A549 (cell line): Measurements from ENCODE around the gene SZT2. TPM values are rescaled to one million over a fixed set of nuclear protein-coding genes. Genes with fewer than 3 reads are reported as not detected.
A peak's percentile ranks its signal among the peaks of the same experiment; 100 is the strongest.

Experiments
- ATAC-seq, 2 experiments: fragments of 200-7000 bp in 1 of 2; fragments of >200 bp in 1 of 2; cut with Nextera tagmentation in 1 of 2; cut with Tn5 transposase in 1 of 2; 3 replicates each; pipeline versions ENCODE4 v1.8.0 to v1.9.1; 2018 to 2020; ENCODE audit warnings: mild to moderate bottlenecking in 1 of 2, moderate library complexity in 1 of 2
- CTCF ChIA-PET: fragments of 300-600 bp; sonication (Branson Sonifier 250); formaldehyde crosslinking; extraction: SDS; loops from one replicate; lab custom pipeline; 2021; ENCODE audit warnings: antibody characterized with exemption, inconsistent platforms; lab: Yijun Ruan, JAX
- POLR2A ChIA-PET: fragments of 350-600 bp; formaldehyde crosslinking; extraction: SDS; loops from one replicate; lab custom pipeline; 2021; ENCODE audit warnings: antibody characterized with exemption, inconsistent platforms; lab: Yijun Ruan, JAX
- DNase-seq, 2 experiments: peaks; one replicate each; pipeline versions ENCODE4 v3.0.0 to v3.0.0-alpha.2; 2011 to 2016; ENCODE audit warnings: low read depth in 1 of 2, low spot score in 1 of 2
- FAIRE-seq: peaks from 2 replicates; lab custom pipeline; 2011; peaks lifted over from hg19 to GRCh38; lab: Jason Lieb, UNC
- H3K27ac ChIP-seq, 2 experiments: fragments of >200 bp; sonication (Bioruptor Twin); formaldehyde crosslinking; 3 replicates each; pipeline ENCODE4 v1.5.1; 2016 to 2017
- H3K4me1 ChIP-seq: fragments of >200 bp; sonication (Bioruptor Twin); formaldehyde crosslinking; 3 replicates; pipeline ENCODE4 v1.6.1; 2016
- H3K4me2 ChIP-seq: fragments of >200 bp; sonication (Bioruptor Twin); formaldehyde crosslinking; 3 replicates; pipeline ENCODE4 v1.6.1; 2016
- H3K4me3 ChIP-seq: fragments of >200 bp; sonication (Bioruptor Twin); formaldehyde crosslinking; 3 replicates; pipeline ENCODE4 v1.5.1; 2016
- H3K9me3 ChIP-seq: fragments of >200 bp; sonication (Bioruptor Twin); formaldehyde crosslinking; 3 replicates; pipeline ENCODE4 v1.6.1; 2016
- CHD2 ChIP-seq: fragments of 150-350 bp; IDR thresholded peaks from 2 replicates; pipeline ENCODE4 v1.6.1; 2014; ENCODE audit warnings: low read length; ENCODE audit not compliant: partially characterized antibody
- EHMT2 ChIP-seq: fragments of 200-600 bp; sonication (generic); IDR thresholded peaks from 2 replicates; pipeline ENCODE4 v1.6.1; 2016; ENCODE audit warnings: antibody characterized with exemption, low read depth, mild to moderate bottlenecking, moderate library complexity
- EP300 ChIP-seq, 2 experiments: fragments of >200 bp; sonication (Bioruptor Twin); formaldehyde crosslinking; IDR thresholded peaks; 2 replicates in 1 of 2; 3 replicates in 1 of 2; pipeline ENCODE4 v1.6.1; 2016 to 2017
- FOSB ChIP-seq: fragments of 250-450 bp; sonication (Bioruptor Pico); IDR thresholded peaks from 2 replicates; pipeline ENCODE4 v1.5.0; 2020; ENCODE audit warnings: mild to moderate bottlenecking, moderate library complexity
- GATA3 ChIP-seq: IDR thresholded peaks from 2 replicates; pipeline ENCODE4 v1.6.1; 2012; ENCODE audit warnings: borderline replicate concordance
- HDAC2 ChIP-seq: fragments of 200-600 bp; sonication (generic); IDR thresholded peaks from 2 replicates; pipeline ENCODE4 v1.6.1; 2016
- HOXA7 ChIP-seq: fragments of 250-450 bp; sonication (Bioruptor Pico); IDR thresholded peaks from 2 replicates; pipeline ENCODE4 v1.5.0; 2020; ENCODE audit warnings: mild to moderate bottlenecking, moderate library complexity
- HOXB5 ChIP-seq: fragments of 250-450 bp; sonication (Bioruptor Pico); IDR thresholded peaks from 2 replicates; pipeline ENCODE4 v1.5.0; 2020; ENCODE audit warnings: mild to moderate bottlenecking, moderate library complexity
- JUNB ChIP-seq: fragments of >200 bp; sonication (Bioruptor Twin); formaldehyde crosslinking; IDR thresholded peaks from 2 replicates; pipeline ENCODE4 v1.6.1; 2016
- KDM5A ChIP-seq: fragments of 200-600 bp; sonication (generic); IDR thresholded peaks from 2 replicates; pipeline ENCODE4 v1.6.1; 2016; ENCODE audit warnings: antibody characterized with exemption, mild to moderate bottlenecking
- MAFK ChIP-seq: fragments of 450-650 bp; IDR thresholded peaks from 2 replicates; pipeline ENCODE4 v1.6.1; 2014; ENCODE audit not compliant: partially characterized antibody
- MAZ ChIP-seq: fragments of 150-350 bp; IDR thresholded peaks from 2 replicates; pipeline ENCODE4 v1.6.1; 2014; ENCODE audit warnings: antibody characterized with exemption, low read depth, low read length, borderline replicate concordance
- MYC ChIP-seq: IDR thresholded peaks from 2 replicates; pipeline ENCODE4 v1.6.1; 2012; ENCODE audit warnings: mild to moderate bottlenecking, inconsistent platforms, low read length, improper control_type of control experiment, borderline replicate concordance
- NFE2L2 ChIP-seq: fragments of 150-350 bp; conservative IDR thresholded peaks from 2 replicates; pipeline ENCODE4 v1.6.1; 2014; ENCODE audit warnings: low read length
- NPAS2 ChIP-seq: fragments of 250-450 bp; sonication (Bioruptor Pico); IDR thresholded peaks from 2 replicates; pipeline ENCODE4 v1.8.0; 2022; ENCODE audit warnings: mild to moderate bottlenecking, moderate library complexity, borderline replicate concordance
- POLR2A ChIP-seq: IDR thresholded peaks from 2 replicates; pipeline ENCODE4 v1.6.1; 2012; ENCODE audit warnings: mild to moderate bottlenecking, low read length
- RARB ChIP-seq: fragments of 250-450 bp; sonication (Bioruptor Pico); IDR thresholded peaks from 2 replicates; pipeline ENCODE4 v1.8.0; 2021; ENCODE audit warnings: mild to moderate bottlenecking, moderate library complexity
- RCOR1 ChIP-seq: fragments of 150-350 bp; IDR thresholded peaks from 2 replicates; pipeline ENCODE4 v1.6.1; 2014; ENCODE audit warnings: antibody characterized with exemption, low read length, low read depth
- RFX5 ChIP-seq: fragments of 450-650 bp; IDR thresholded peaks from 2 replicates; pipeline ENCODE4 v1.7.1; 2014; ENCODE audit warnings: antibody characterized with exemption, mild to moderate bottlenecking, moderate library complexity
- RNF2 ChIP-seq: fragments of 200-600 bp; sonication (generic); IDR thresholded peaks from 2 replicates; pipeline ENCODE4 v1.6.1; 2016; ENCODE audit warnings: low read depth, mild to moderate bottlenecking, antibody characterized with exemption, moderate library complexity, borderline replicate concordance
- SMC3 ChIP-seq: fragments of >200 bp; sonication (Bioruptor Twin); formaldehyde crosslinking; IDR thresholded peaks from 3 replicates; pipeline ENCODE4 v1.6.1; 2018; ENCODE audit warnings: inconsistent platforms
- TP53 ChIP-seq: fragments of 250-450 bp; sonication (Bioruptor Pico); IDR thresholded peaks from 2 replicates; pipeline ENCODE4 v1.5.0; 2021; ENCODE audit warnings: mild to moderate bottlenecking, moderate library complexity
- ZFP36 ChIP-seq: fragments of 450-650 bp; IDR thresholded peaks from 2 replicates; pipeline ENCODE4 v1.6.1; 2014; ENCODE audit warnings: borderline replicate concordance; ENCODE audit not compliant: partially characterized antibody
- WGBS: methylation state at CpG from one replicate; pipeline ENCODE4 v1.1.6; 2017; ENCODE audit errors: missing lambda C conversion rate; 5-methylcytosine and 5-hydroxymethylcytosine counted together
- polyA plus RNA-seq, 4 experiments: library from polyadenylated mRNA; depleted of rRNA in 3 of 4; stranded (reverse); fragments of >200 nt; fragmentation: RNase III in 1 of 4; extraction: RNeasy Plus Mini Kit Qiagen cat#74134 plus additional on column Dnase treatment in 1 of 4; gene quantifications; 2 replicates in 3 of 4; 3 replicates in 1 of 4; pipeline ENCODE4 v1.2.3, GENCODE V29; 2011 to 2017
- TF ChIP-seq, protein P1 (sequence below): fragments of 250-450 bp; sonication (Bioruptor Pico); IDR thresholded peaks from 2 replicates; pipeline ENCODE4 v1.5.0; 2021; ENCODE audit warnings: mild to moderate bottlenecking, moderate library complexity, borderline replicate concordance
- TF ChIP-seq, protein P2 (sequence below): fragments of 150-350 bp; IDR thresholded peaks from 2 replicates; pipeline ENCODE4 v1.6.1; 2014; ENCODE audit warnings: low read depth, mild to moderate bottlenecking, low read length

SZT2 gene
- polyA plus RNA-seq, 2 of the 4 experiments (the other 2 are of a cell fraction), result 6.1 to 6.5 TPM

DNA sequence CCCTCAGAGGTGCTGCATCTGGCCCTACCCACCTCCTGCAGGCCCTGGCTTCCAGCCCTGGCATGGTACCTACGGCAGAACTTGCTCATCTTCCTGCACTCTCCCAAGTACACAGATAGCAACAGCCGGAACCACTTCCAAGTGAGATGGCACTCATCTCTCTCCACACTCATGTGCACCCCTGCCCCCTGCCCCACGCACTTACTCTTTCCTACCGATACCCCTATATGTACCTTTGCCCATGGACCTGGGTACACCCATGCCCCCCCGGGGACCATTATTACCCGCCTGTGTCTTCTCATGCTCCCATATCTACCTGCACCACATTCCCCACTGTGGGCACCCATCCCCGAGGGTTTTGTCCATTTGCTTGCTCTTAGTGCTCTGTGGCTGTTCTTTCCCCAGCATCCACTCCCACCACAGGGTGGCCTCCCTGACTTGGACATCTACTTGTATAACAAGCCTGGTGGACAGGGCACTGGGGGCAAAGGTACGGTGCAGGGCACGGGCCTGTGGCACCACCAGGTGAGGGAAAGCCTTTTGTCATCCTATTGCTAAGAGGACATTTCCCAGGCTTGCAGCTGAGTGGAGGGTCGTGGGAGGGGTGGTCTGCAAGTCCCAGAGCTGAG, 49.4 kb downstream of the SZT2 start:
- CTCF ChIA-PET, result interaction anchor here (1.0 to 1.8 kb wide), 2 partner anchors 11 to 212 kb away, joined by 3 to 6 read pairs; no protein-coding TSS in a partner anchor
- 88% methylated on average over 10 of the region's 10 CpGs for WGBS
- POLR2A ChIA-PET, result no interaction called here

DNA sequence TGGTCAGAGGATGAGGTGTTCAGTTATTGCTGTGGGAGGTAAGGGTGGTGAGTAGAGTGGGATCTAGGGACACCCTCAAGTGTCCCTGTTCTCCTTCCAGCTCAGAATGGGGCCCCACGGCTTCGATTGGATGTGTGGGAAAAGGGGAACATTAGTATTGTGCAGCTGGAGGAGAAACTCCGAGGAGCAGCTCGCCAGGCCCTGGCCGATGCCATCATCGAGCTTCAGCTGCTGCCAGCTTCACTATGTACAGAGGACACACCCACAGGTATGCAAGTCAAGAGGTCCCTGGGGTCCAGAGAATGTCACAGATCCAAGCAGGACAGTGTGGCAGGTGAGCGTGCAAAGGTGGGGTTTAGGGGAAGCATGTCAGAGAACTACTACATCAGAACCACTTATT, 50.1 kb downstream of the SZT2 start:
- H3K4me3 ChIP-seq, result no peak overlapping the region
- ChIA-PET CTCF (interaction anchor here (0.8 to 1.8 kb wide), 3 partner anchors 9 to 27 kb away, joined by 3 to 6 read pairs (median 4); no protein-coding TSS in a partner anchor), POLR2A (interaction anchor here (0.9 kb wide), 1 partner anchor 14 kb away, joined by 4 read pairs; the partner anchor contains the start of gene HYI)
- H3K27ac ChIP-seq, result no peak overlapping the region
- TF ChIP-seq HOXA7 (CRISPR knock-in tag), result no peak
- no peak for TF ChIP-seq RNF2
- no peak overlapping the region for H3K4me2 ChIP-seq
- DNase-seq (no peak), FAIRE-seq (no peak), ATAC-seq (no peak)
- no peaks in the 10 kb centered on the region for H3K4me1 ChIP-seq
- H3K9me3 ChIP-seq, result no peaks in the 10 kb centered on the region
- 96% methylated on average over 7 of the region's 7 CpGs for WGBS

More for the DNA sequence above, 49.4 kb downstream of the SZT2 start:
- Histone ChIP-seq H3K4me1 (no peaks in the 10 kb centered on the region), H3K9me3 (no peaks in the 10 kb centered on the region), H3K4me2 (no peak overlapping the region), H3K27ac (no peak overlapping the region), H3K4me3 (no peak overlapping the region)
- FAIRE-seq (no peak), ATAC-seq (peak in 1 of 2 experiments; percentile 20; a peak in 1 of 6 replicates), DNase-seq (no peak)
- TF ChIP-seq RARB (no peak), RFX5 (no peak), MAFK (no peak), ZFP36 (no peak)

DNA sequence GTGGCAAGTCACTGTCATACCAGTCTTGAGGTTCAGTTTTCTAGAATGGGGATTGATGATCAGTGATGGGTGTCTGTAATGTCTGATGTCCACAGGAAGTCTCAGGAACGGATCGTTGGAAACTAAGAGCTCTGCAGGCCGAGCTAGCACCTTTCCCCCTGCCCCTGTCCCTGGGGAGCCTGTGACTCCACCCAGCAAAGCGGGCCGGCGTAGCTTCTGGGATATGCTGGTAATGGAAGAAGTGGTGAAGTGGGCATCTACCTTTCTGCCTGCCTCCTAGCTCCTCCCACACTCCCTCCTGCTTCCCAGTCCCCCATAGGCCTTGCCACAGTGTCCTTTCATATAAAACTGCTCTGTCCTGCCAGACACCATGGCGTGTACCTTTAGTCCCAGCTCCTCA, 50.7 kb downstream of the SZT2 start:
- Histone ChIP-seq H3K27ac (no peak overlapping the region), H3K4me1 (no peaks in the 10 kb centered on the region), H3K9me3 (no peaks in the 10 kb centered on the region), H3K4me2 (no peak overlapping the region), H3K4me3 (no peak overlapping the region)
- 79% methylated on average over 7 of the region's 7 CpGs for WGBS
- FAIRE-seq (no peak), ATAC-seq (no peak), DNase-seq (no peak)
- ChIA-PET CTCF (interaction anchor here (0.5 to 1.8 kb wide), 4 partner anchors 8 to 46 kb away, joined by 3 to 6 read pairs (median 4); no protein-coding TSS in a partner anchor), POLR2A (interaction anchor here (0.9 kb wide), 1 partner anchor 14 kb away, joined by 4 read pairs; the partner anchor contains the start of gene HYI)
- TF ChIP-seq JUNB (no peak), HOXA7 (CRISPR knock-in tag) (no peak), NPAS2 (no peak), ZFP36 (no peak), GATA3 (no peak), MAFK (no peak)
- TF ChIP-seq, protein P1, sequence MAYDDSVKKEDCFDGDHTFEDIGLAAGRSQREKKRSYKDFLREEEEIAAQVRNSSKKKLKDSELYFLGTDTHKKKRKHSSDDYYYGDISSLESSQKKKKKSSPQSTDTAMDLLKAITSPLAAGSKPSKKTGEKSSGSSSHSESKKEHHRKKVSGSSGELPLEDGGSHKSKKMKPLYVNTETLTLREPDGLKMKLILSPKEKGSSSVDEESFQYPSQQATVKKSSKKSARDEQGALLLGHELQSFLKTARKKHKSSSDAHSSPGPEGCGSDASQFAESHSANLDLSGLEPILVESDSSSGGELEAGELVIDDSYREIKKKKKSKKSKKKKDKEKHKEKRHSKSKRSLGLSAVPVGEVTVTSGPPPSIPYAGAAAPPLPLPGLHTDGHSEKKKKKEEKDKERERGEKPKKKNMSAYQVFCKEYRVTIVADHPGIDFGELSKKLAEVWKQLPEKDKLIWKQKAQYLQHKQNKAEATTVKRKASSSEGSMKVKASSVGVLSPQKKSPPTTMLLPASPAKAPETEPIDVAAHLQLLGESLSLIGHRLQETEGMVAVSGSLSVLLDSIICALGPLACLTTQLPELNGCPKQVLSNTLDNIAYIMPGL (CRISPR knock-in tag), result no peak

DNA sequence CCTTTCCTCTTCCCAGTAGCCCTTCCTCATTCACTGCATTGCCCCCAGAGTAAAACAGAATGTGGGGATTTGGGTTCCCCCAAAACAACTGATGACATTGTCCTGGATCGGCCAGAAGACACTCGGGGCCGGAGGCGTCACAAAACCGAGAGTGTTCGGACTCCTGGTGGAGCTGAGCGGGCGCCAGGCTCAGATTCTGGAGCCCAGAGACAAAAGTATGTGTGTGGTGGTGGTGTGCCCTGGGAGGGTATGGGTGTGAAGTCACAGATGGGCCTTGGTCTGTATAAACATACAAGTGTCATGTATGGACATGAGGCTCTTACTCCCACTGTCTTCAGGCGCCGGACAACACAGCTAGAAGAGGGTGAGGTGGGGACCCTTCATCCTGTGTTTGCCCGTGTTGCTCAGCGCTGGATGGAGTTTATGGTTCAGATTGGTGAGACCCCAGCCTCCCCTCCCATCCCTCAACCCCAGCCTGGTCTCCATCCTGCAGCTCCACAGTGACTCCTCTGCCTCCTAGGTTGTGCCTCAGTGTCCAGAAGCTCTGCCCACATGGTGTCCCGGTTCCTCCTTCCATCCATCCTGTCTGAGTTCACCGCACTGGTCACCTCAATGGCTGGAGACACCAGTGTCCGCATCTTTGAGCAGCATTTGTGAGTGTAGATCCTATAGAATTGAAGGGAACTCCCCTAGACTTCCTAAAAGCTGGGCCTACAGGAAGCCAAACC, 51.6 kb downstream of the SZT2 start:
- CTCF ChIA-PET, result interaction anchor here (0.5 to 1.8 kb wide), 3 partner anchors 14 to 418 kb away, joined by 3 to 6 read pairs (median 5); no protein-coding TSS in a partner anchor
- Histone ChIP-seq H3K4me2 (no peak overlapping the region), H3K27ac (no peak overlapping the region)
- no peak for DNase-seq
- no peak for TF ChIP-seq POLR2A
- no peak for TF ChIP-seq CHD2
- TF ChIP-seq FOSB (CRISPR knock-in tag), result no peak
- TF ChIP-seq MAFK, result no peak
- TF ChIP-seq MYC, result no peak
- no peak for TF ChIP-seq EHMT2
- TF ChIP-seq TP53, result no peak
- no peak for TF ChIP-seq RCOR1
- no peak for TF ChIP-seq SMC3
- TF ChIP-seq MAZ, result no peak
- TF ChIP-seq HDAC2, result no peak
- TF ChIP-seq, protein P2, sequence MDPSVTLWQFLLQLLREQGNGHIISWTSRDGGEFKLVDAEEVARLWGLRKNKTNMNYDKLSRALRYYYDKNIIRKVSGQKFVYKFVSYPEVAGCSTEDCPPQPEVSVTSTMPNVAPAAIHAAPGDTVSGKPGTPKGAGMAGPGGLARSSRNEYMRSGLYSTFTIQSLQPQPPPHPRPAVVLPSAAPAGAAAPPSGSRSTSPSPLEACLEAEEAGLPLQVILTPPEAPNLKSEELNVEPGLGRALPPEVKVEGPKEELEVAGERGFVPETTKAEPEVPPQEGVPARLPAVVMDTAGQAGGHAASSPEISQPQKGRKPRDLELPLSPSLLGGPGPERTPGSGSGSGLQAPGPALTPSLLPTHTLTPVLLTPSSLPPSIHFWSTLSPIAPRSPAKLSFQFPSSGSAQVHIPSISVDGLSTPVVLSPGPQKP, result no peak
- TF ChIP-seq HOXB5, result no peak
- TF ChIP-seq RFX5, result no peak
- TF ChIP-seq EP300 (IDR thresholded peaks at IDR 0.05), result no peak
- TF ChIP-seq NFE2L2, result no peak
- no peak for TF ChIP-seq KDM5A
- TF ChIP-seq, all 56 proteins: peak for 0
- POLR2A ChIA-PET, result no interaction called here
- FAIRE-seq, result no peak
- Histone ChIP-seq H3K4me1 (no peaks in the 10 kb centered on the region), H3K9me3 (no peaks in the 10 kb centered on the region), H3K4me3 (no peak overlapping the region)
- no peak for ATAC-seq
- WGBS, result 91% methylated on average over 15 of the region's 15 CpGs
